ENCODE results near the gene PSMC3.

PSMC3 gene

DNA sequence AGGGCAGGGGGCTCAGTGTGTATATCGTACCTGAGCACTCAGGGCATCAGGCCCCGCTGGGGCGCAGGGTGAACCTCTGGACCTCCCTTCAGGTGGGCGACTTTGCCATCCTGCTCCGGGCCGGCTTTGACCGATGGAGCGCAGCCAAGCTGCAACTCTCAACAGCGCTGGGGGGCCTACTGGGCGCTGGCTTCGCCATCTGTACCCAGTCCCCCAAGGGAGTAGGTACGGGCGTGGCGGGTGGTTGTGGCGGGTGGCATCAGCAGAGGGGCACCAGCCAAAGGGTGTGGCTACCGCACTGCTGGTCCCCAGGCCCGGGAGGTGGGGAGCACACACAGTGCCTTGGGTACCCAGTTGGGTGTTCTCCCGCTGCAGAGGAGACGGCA is 11.6 kb downstream of the PSMC3 start:
- Histone ChIP-seq H3K4me1 (ENCODE audit: control insufficient read depth, insufficient read depth, low read length) (no peaks in the 10 kb centered on the region), H3K4me3 (ENCODE audit: insufficient read depth, low read depth, low read length) (no peak overlapping the region), H3K36me3 (ENCODE audit: control insufficient read depth, insufficient read depth, low read length) (peaks cover 14% of the 10 kb centered on the region), H3K27me3 (ENCODE audit: control insufficient read depth, insufficient read depth, low read length, poor library complexity, severe bottlenecking) (no peaks in the 10 kb centered on the region), H3K27ac (ENCODE audit: insufficient read depth, low read depth, low read length, poor library complexity, severe bottlenecking) (no peak overlapping the region), H3K9me3 (ENCODE audit: control insufficient read depth, low read length) (no peaks in the 10 kb centered on the region)
- 91 to 92% methylated on average over 19 of the region's 19 CpGs for WGBS, 2 experiments

GRCh38 chr11:47413908-47414684 is 12.1 kb downstream of the PSMC3 start:
- Histone ChIP-seq H3K4me1 (ENCODE audit: control insufficient read depth, insufficient read depth, low read length) (peaks cover 4% of the 10 kb centered on the region), H3K4me3 (ENCODE audit: insufficient read depth, low read depth, low read length) (no peak overlapping the region), H3K27me3 (ENCODE audit: control insufficient read depth, insufficient read depth, low read length, poor library complexity, severe bottlenecking) (no peaks in the 10 kb centered on the region), H3K27ac (ENCODE audit: insufficient read depth, low read depth, low read length, poor library complexity, severe bottlenecking) (no peak overlapping the region), H3K36me3 (ENCODE audit: control insufficient read depth, insufficient read depth, low read length) (peaks cover 11% of the 10 kb centered on the region), H3K9me3 (ENCODE audit: control insufficient read depth, low read length) (no peaks in the 10 kb centered on the region)
- 92% methylated on average over 16 of the region's 16 CpGs for WGBS, 2 experiments

- no peak overlapping the region for H3K27ac ChIP-seq (ENCODE audit: insufficient read depth, low read depth, low read length, poor library complexity, severe bottlenecking)
- 91 to 92% methylated on average over 13 of the region's 13 CpGs for WGBS, 2 experiments
Observed at GRCh38 chr11:47413351-47413750, 12.9 kb downstream of the PSMC3 start.

GRCh38 chr11:47411884-47412746 is 14.1 kb downstream of the PSMC3 start:
- peaks cover 8% of the 10 kb centered on the region for H3K4me1 ChIP-seq (ENCODE audit: control insufficient read depth, insufficient read depth, low read length)
- H3K9me3 ChIP-seq (ENCODE audit: control insufficient read depth, low read length): no peaks in the 10 kb centered on the region
- H3K27me3 ChIP-seq (ENCODE audit: control insufficient read depth, insufficient read depth, low read length, poor library complexity, severe bottlenecking): no peaks in the 10 kb centered on the region
- 85 to 86% methylated on average over 12 of the region's 12 CpGs for WGBS, 2 experiments
- H3K27ac ChIP-seq (ENCODE audit: insufficient read depth, low read depth, low read length, poor library complexity, severe bottlenecking): no peak overlapping the region
- no peaks in the 10 kb centered on the region for H3K36me3 ChIP-seq (ENCODE audit: control insufficient read depth, insufficient read depth, low read length)
- H3K4me3 ChIP-seq (ENCODE audit: insufficient read depth, low read depth, low read length): no peak overlapping the region

More at GRCh38 chr11:47413351-47413750, 12.9 kb downstream of the PSMC3 start:
- Histone ChIP-seq H3K4me1 (ENCODE audit: control insufficient read depth, insufficient read depth, low read length) (peaks cover 8% of the 10 kb centered on the region), H3K9me3 (ENCODE audit: control insufficient read depth, low read length) (no peaks in the 10 kb centered on the region), H3K27me3 (ENCODE audit: control insufficient read depth, insufficient read depth, low read length, poor library complexity, severe bottlenecking) (no peaks in the 10 kb centered on the region), H3K4me3 (ENCODE audit: insufficient read depth, low read depth, low read length) (no peak overlapping the region), H3K36me3 (ENCODE audit: control insufficient read depth, insufficient read depth, low read length) (peaks cover 4% of the 10 kb centered on the region)

DNA sequence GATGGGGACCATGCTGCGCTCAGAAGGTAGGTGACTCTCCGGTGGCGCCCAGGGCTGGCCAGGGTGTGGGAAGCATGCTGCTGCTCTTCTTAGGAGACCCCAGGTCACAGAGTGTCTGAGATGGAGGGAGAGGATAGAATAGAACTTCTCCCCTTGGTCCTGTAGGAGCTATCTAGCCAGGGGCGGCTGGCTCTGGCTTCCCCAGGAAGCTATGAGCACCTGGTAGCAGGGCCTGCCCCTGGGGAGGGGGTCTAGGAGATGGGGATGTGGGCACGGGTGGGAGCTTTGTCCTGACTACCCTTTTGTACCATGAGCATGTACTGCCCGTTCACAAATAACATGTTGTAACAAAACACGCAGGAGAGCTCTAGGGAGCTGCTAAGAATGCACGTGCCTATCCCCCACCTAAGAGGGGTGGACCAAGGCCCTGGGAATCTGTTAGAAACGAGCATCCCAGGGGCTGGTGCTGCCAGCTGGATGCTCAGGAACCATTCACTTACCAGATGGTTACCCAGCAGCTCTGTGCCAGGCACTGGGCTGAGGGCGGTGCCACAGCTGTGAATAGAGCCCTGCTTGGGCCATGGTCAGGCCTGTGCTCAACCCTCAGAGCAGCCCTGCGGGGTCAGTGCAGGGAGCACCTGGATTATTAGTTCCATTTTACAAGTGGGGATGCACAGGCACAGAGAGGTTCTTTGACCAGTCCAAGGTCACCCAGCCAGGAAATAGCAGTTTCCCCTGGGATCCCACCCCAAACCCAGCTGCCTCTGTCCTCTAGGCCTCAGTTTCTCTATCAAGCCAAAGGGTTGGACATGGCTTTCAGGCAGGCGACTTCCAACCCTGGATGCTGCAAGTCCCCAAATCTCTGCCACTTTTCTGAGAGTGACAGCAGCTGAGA is 15.6 kb downstream of the PSMC3 start:
- no peaks in the 10 kb centered on the region for H3K27me3 ChIP-seq (ENCODE audit: control insufficient read depth, insufficient read depth, low read length, poor library complexity, severe bottlenecking)
- no peaks in the 10 kb centered on the region for H3K36me3 ChIP-seq (ENCODE audit: control insufficient read depth, insufficient read depth, low read length)
- no peak overlapping the region for H3K27ac ChIP-seq (ENCODE audit: insufficient read depth, low read depth, low read length, poor library complexity, severe bottlenecking)
- WGBS, 2 experiments: 89 to 94% methylated on average over 12 of the region's 12 CpGs
- no peak overlapping the region for H3K4me3 ChIP-seq (ENCODE audit: insufficient read depth, low read depth, low read length)
- H3K9me3 ChIP-seq (ENCODE audit: control insufficient read depth, low read length): no peaks in the 10 kb centered on the region
- peaks cover 8% of the 10 kb centered on the region for H3K4me1 ChIP-seq (ENCODE audit: control insufficient read depth, insufficient read depth, low read length)

DNA sequence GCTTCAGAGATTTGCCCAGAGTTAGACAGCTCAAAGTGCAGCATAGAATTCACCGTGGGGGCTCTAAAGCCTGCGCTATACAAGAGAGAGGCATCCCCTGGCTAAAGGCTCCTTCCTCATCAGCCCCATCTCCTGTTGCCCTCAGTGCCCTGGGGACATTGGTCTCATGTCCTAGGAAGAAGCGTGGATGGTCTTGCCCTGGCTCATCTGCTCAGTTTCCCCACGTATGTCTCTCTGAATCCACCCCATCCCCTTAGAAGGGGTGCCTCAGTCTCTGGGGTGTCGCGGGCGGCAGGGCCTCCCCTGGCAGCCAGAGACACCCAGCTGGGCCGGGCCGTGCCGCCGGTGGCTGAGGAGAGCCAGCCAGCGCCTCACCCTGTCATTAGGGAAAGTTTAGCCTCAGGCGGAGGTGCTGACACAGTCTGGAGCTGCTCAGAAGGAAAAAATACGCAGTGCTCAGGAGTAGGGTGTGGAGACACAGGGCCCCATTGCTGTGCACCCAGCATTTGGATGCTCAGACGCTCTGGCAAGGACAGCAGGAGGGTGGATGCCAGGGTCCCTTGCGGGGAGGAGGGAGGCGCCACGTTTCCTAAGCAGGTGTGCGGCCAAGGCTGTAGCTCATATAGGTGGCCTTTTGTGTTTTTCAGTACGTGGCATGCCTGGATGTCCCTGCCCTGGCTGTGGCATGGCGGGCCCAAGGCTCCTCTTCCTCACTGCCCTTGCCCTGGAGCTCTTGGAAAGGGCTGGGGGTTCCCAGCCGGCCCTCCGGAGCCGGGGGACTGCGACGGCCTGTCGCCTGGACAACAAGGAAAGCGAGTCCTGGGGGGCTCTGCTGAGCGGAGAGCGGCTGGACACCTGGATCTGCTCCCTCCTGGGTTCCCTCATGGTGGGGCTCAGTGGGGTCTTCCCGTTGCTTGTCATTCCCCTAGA is 16.5 kb downstream of the PSMC3 start:
- 93% methylated on average over 31 of the region's 31 CpGs for WGBS, 2 experiments
- Histone ChIP-seq H3K27ac (ENCODE audit: insufficient read depth, low read depth, low read length, poor library complexity, severe bottlenecking) (no peak overlapping the region), H3K4me3 (ENCODE audit: insufficient read depth, low read depth, low read length) (peak overlapping the region; percentile 71), H3K36me3 (ENCODE audit: control insufficient read depth, insufficient read depth, low read length) (no peaks in the 10 kb centered on the region), H3K4me1 (ENCODE audit: control insufficient read depth, insufficient read depth, low read length) (peaks cover 8% of the 10 kb centered on the region), H3K27me3 (ENCODE audit: control insufficient read depth, insufficient read depth, low read length, poor library complexity, severe bottlenecking) (no peaks in the 10 kb centered on the region), H3K9me3 (ENCODE audit: control insufficient read depth, low read length) (no peaks in the 10 kb centered on the region)

DNA sequence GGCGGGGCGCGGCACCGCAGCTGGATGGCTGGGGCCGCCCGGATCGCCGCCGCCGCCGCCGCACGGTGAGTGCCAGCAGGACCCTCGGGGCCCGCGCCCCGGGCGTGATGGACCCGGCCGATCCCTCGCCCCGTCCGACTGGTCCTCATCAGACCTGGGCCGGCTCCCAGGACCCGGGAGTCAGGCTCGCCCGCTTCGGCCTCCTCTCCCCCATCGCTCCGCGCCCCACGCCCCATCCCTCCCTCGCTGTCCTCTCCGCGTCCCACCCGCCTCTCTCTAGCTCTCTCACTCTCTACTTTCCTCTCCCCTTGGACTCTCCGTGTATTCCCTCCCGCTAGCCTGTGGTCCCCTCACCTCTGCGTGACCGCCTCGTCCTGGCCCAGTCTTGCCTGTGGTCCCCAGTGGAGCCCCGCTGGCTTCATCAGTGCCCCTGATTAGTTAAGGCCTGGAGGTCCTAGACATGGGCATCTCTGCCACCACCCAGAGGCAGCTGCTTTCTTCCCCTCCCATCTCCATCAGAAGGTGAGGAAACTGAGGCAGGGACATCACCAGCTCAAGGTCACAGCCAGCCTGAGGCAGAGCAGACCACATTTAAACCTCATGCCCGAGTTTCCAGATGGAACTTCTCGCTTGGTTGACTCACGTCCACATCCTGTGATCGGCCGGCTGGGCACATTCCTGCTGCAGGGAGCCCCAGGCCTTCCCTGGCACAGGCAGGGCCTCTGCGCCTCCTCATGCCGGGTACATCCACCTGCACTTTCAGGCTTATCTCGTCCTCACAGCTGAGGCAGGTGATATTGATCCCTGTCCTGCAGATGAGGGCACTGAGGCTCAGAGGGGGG is 17.4 kb downstream of the PSMC3 start:
- Histone ChIP-seq H3K4me3 (ENCODE audit: insufficient read depth, low read depth, low read length) (peak overlapping the region; percentile 71), H3K9me3 (ENCODE audit: control insufficient read depth, low read length) (no peaks in the 10 kb centered on the region), H3K27ac (ENCODE audit: insufficient read depth, low read depth, low read length, poor library complexity, severe bottlenecking) (no peak overlapping the region), H3K27me3 (ENCODE audit: control insufficient read depth, insufficient read depth, low read length, poor library complexity, severe bottlenecking) (no peaks in the 10 kb centered on the region), H3K36me3 (ENCODE audit: control insufficient read depth, insufficient read depth, low read length) (no peaks in the 10 kb centered on the region), H3K4me1 (ENCODE audit: control insufficient read depth, insufficient read depth, low read length) (peaks cover 8% of the 10 kb centered on the region)
- WGBS, 2 experiments: 12 to 13% methylated on average over 50 of the region's 50 CpGs

- H3K4me1 ChIP-seq (ENCODE audit: control insufficient read depth, insufficient read depth, low read length): peaks cover 8% of the 10 kb centered on the region
- H3K27ac ChIP-seq (ENCODE audit: insufficient read depth, low read depth, low read length, poor library complexity, severe bottlenecking): peak within 1 kb of the TSS; percentile 75
- 2% methylated on average over 70 of the region's 70 CpGs for WGBS, 2 experiments
- peak within 1 kb of the TSS; percentile 71 for H3K4me3 ChIP-seq (ENCODE audit: insufficient read depth, low read depth, low read length)
- no peaks in the 10 kb centered on the region for H3K9me3 ChIP-seq (ENCODE audit: control insufficient read depth, low read length)
- no peaks in the 10 kb centered on the region for H3K36me3 ChIP-seq (ENCODE audit: control insufficient read depth, insufficient read depth, low read length)
- no peaks in the 10 kb centered on the region for H3K27me3 ChIP-seq (ENCODE audit: control insufficient read depth, insufficient read depth, low read length, poor library complexity, severe bottlenecking)
Observed at GRCh38 chr11:47407746-47408590, 18.3 kb downstream of the PSMC3 start, which contains the start of gene SLC39A13. Gene SLC39A13 (plus strand): TSS chr11:47408590. CDS start chr11:47410095, 1,505 bp downstream.
